Spleen (tissue), 11 donors: Measurements from ENCODE around the gene FOXD2. TPM values are rescaled to one million over a fixed set of nuclear protein-coding genes. Genes with fewer than 3 reads are reported as not detected.

ENCODE experiments used
- DNase-seq: peaks from one replicate; pipeline ENCODE4 v3.0.0-alpha.2; 2020
- H3K27ac ChIP-seq, 8 donors: fragments of 200-600 bp; sonication (generic) in 7 of 8; 1 replicate in 4 of 8; 2 replicates in 4 of 8; pipeline versions ENCODE4 v1.5.0 to v1.8.0; 2016 to 2021; ENCODE audit warnings: inconsistent platforms in 4 of 8, mild to moderate bottlenecking in 4 of 8, moderate library complexity in 1 of 8
- H3K27me3 ChIP-seq, 7 donors: fragments of 200-600 bp; sonication (generic) in 6 of 7; replicated peaks in 1 of 7; 1 replicate in 4 of 7; 2 replicates in 3 of 7; pipeline versions ENCODE4 v1.5.0 to v1.8.0; 2016 to 2021; ENCODE audit warnings: inconsistent platforms in 3 of 7, mild to moderate bottlenecking in 1 of 7
- H3K36me3 ChIP-seq, 6 donors: fragments of 200-600 bp; sonication (generic) in 5 of 6; 1 replicate in 4 of 6; 2 replicates in 2 of 6; pipeline versions ENCODE4 v1.5.0 to v1.8.0; 2016 to 2021; ENCODE audit warnings: inconsistent platforms in 2 of 6
- H3K4me1 ChIP-seq, 6 donors: fragments of 200-600 bp; sonication (generic) in 5 of 6; 1 replicate in 3 of 6; 2 replicates in 3 of 6; pipeline versions ENCODE4 v1.5.0 to v1.8.0; 2016 to 2021; ENCODE audit warnings: inconsistent platforms in 3 of 6
- H3K4me3 ChIP-seq, 8 donors: fragments of 200-600 bp; sonication (generic) in 7 of 8; 1 replicate in 4 of 8; 2 replicates in 4 of 8; pipeline versions ENCODE4 v1.5.0 to v1.8.0; 2016 to 2021; ENCODE audit warnings: inconsistent platforms in 4 of 8, mild to moderate bottlenecking in 4 of 8, moderate library complexity in 2 of 8
- H3K9me3 ChIP-seq, 8 donors: fragments of 200-600 bp; sonication (generic) in 7 of 8; 1 replicate in 4 of 8; 2 replicates in 4 of 8; pipeline versions ENCODE4 v1.5.0 to v1.8.0; 2016 to 2021; ENCODE audit warnings: inconsistent platforms in 4 of 8
- CTCF ChIP-seq, 11 experiments: fragments of 200-600 bp in 7 of 11; fragments of 450-650 bp in 4 of 11; sonication (generic) in 4 of 11; IDR thresholded peaks in 8 of 11; conservative IDR thresholded peaks in 3 of 11; 1 replicate in 7 of 11; 2 replicates in 4 of 11; pipeline versions ENCODE4 v1.4.0 to v1.8.0; 2016 to 2021; ENCODE audit warnings: antibody characterized with exemption in 11 of 11, inconsistent platforms in 4 of 11, mild to moderate bottlenecking in 1 of 11
- POLR2A ChIP-seq, 3 donors: fragments of 450-650 bp; IDR thresholded peaks; one replicate each; pipeline ENCODE4 v1.5.1; 2017; ENCODE audit warnings: antibody characterized with exemption in 3 of 3, mild to moderate bottlenecking in 1 of 3
- POLR2AphosphoS5 ChIP-seq, 3 donors: sonication (generic); formaldehyde crosslinking; IDR thresholded peaks; one replicate each; pipeline ENCODE4 v1.5.1; 2017; ENCODE audit warnings: antibody characterized with exemption in 3 of 3
- WGBS, 5 donors: extraction: QIAGEN DNeasy Blood & Tissue Kit in 3 of 5; methylation state at CpG; one replicate each; pipeline versions ENCODE4 v1.1.5 to v1.1.7; 2013 to 2018; 5-methylcytosine and 5-hydroxymethylcytosine counted together
- intact Hi-C: fragments of 100-400 bp; cut with DNase I; formaldehyde crosslinking; loops from one replicate; pipeline ENCODE4 v1.15.0; 2023; ENCODE audit warnings: low total_unique reads
- polyA plus RNA-seq, 3 donors: library from polyadenylated mRNA; stranded (reverse); fragments of 200-250 nt; gene quantifications; one replicate each; pipeline ENCODE4 v1.2.1, GENCODE V29; 2013
- total RNA-seq, 7 donors: library from RNA; depleted of rRNA in 3 of 7; stranded (reverse); fragments of >200 nt in 3 of 7; fragmentation: NEBNext Ultra II Directional in 4 of 7; extraction: Animal tissue kit (Norgen Biotek cat#: 25700) in 4 of 7; gene quantifications; one replicate each; pipeline versions ENCODE4 v1.1.0 to v1.2.1, GENCODE V29; 2016 to 2021
- donor health status: healthy with polysubstance abuse.
- donor health status: DM: no; HTN: no; CAD: no; lungs with moderate emphysema.
- donor health status: DM: no; HTN: no; CAD: no.
- donor health status: Bipolar disorder and iron deficiency.
- donor health status: healthy.
- donor health status: DM: no; HTN: no; CAD: no.
- donor health status: DM: yes; HTN: yes; CAD: no.

The FOXD2 gene
- total and polyA plus RNA-seq, 10 donors = 0.09 to 1.7 (median 0.61) TPM

- WGBS, 5 donors = 70 to 79% (median 71%) methylated on average over 3 of the region's 3 CpGs
- H3K36me3 ChIP-seq = no peaks in the 10 kb centered on the region
- TF ChIP-seq CTCF (IDR thresholded peaks at IDR 0.05 in 8 of 11, conservative IDR thresholded peaks at IDR 0.05 in 3 of 11) (no peak), POLR2A (IDR thresholded peaks at IDR 0.05) (no peak), POLR2AphosphoS5 (IDR thresholded peaks at IDR 0.05) (no peak)
- no peaks in the 10 kb centered on the region for H3K4me1 ChIP-seq
- no peak overlapping the region for H3K27ac ChIP-seq
- H3K27me3 ChIP-seq = peaks cover 0 to 14% (median 6%) of the 10 kb centered on the region in 7 donors
- DNase-seq = no peak
- H3K4me3 ChIP-seq = no peak overlapping the region
- no peaks in the 10 kb centered on the region for H3K9me3 ChIP-seq
- intact Hi-C loops = no loop called here
These were observed 27.8 kb upstream of the FOXD2 start for GRCh38 chr1:47410068-47410455.

GRCh38 chr1:47411436-47411835 lies 26.4 kb upstream of the FOXD2 start:
- intact Hi-C loops = no loop called here
- Histone ChIP-seq H3K4me1 (peaks cover 0 to 1% (median 0%) of the 10 kb centered on the region in 6 donors), H3K27ac (no peak overlapping the region), H3K9me3 (no peaks in the 10 kb centered on the region), H3K27me3 (peaks cover 0 to 28% (median 16%) of the 10 kb centered on the region in 7 donors), H3K4me3 (no peak overlapping the region), H3K36me3 (no peaks in the 10 kb centered on the region)
- DNase-seq = no peak
- WGBS, 5 donors = 30 to 88% (median 48%) methylated on average over 1 to 2 of the region's 2 CpGs
- TF ChIP-seq POLR2AphosphoS5 (IDR thresholded peaks at IDR 0.05) (no peak), CTCF (IDR thresholded peaks at IDR 0.05 in 8 of 11, conservative IDR thresholded peaks at IDR 0.05 in 3 of 11) (no peak), POLR2A (IDR thresholded peaks at IDR 0.05) (no peak)

- Histone ChIP-seq H3K4me1 (peaks cover 0 to 8% (median 4%) of the 10 kb centered on the region in 6 donors), H3K27ac (no peak overlapping the region), H3K36me3 (no peaks in the 10 kb centered on the region), H3K27me3 (peaks cover 0 to 38% (median 26%) of the 10 kb centered on the region in 7 donors), H3K4me3 (no peak overlapping the region), H3K9me3 (no peaks in the 10 kb centered on the region)
- no peak for TF ChIP-seq CTCF (IDR thresholded peaks at IDR 0.05 in 8 of 11, conservative IDR thresholded peaks at IDR 0.05 in 3 of 11)
- TF ChIP-seq POLR2A (IDR thresholded peaks at IDR 0.05) = no peak
- TF ChIP-seq POLR2AphosphoS5 (IDR thresholded peaks at IDR 0.05) = no peak
- no peak for DNase-seq
- intact Hi-C loops = no loop called here
- 87 to 96% (median 91%) methylated on average over 3 to 14 of the region's 14 CpGs for WGBS, 5 donors
These were observed 25.4 kb upstream of the FOXD2 start for GRCh38 chr1:47412437-47412836.

- Histone ChIP-seq H3K36me3 (no peaks in the 10 kb centered on the region), H3K9me3 (no peaks in the 10 kb centered on the region), H3K4me1 (peaks cover 0 to 8% (median 4%) of the 10 kb centered on the region in 6 donors), H3K27me3 (peaks cover 0 to 66% (median 37%) of the 10 kb centered on the region in 7 donors), H3K4me3 (peak within 1 kb of the TSS in 2 of 8 donors; percentile 16 to 60), H3K27ac (no peak within 1 kb of the TSS)
- intact Hi-C loops = no loop called here
- WGBS, 5 donors = 30 to 37% (median 35%) methylated on average over 19 to 21 of the region's 21 CpGs
- DNase-seq = no peak
- no peak for TF ChIP-seq POLR2A (IDR thresholded peaks at IDR 0.05)
- TF ChIP-seq POLR2AphosphoS5 (IDR thresholded peaks at IDR 0.05) = no peak
- TF ChIP-seq CTCF (IDR thresholded peaks at IDR 0.05 in 8 of 11, conservative IDR thresholded peaks at IDR 0.05 in 3 of 11) = no peak
These were observed 22.0 kb upstream of the FOXD2 start, which contains the start of gene FOXE3 for GRCh38 chr1:47415728-47416318. Gene FOXE3, plus strand, starts transcription at chr1:47416285. Its CDS starts 31 bp downstream, at chr1:47416316.
